ENCODE results near the gene CNBP. TPM values are rescaled to one million over a fixed set of nuclear protein-coding genes. Genes with fewer than 3 reads are reported as not detected.
A peak's percentile ranks its signal among the peaks of the same experiment; 100 is the strongest.

CNBP gene
- total and polyA plus RNA-seq, 2 of the 13 experiments (the other 11 are each of a cell fraction or from before 2014, with no cell fraction given): 282 to 354 TPM

DNA sequence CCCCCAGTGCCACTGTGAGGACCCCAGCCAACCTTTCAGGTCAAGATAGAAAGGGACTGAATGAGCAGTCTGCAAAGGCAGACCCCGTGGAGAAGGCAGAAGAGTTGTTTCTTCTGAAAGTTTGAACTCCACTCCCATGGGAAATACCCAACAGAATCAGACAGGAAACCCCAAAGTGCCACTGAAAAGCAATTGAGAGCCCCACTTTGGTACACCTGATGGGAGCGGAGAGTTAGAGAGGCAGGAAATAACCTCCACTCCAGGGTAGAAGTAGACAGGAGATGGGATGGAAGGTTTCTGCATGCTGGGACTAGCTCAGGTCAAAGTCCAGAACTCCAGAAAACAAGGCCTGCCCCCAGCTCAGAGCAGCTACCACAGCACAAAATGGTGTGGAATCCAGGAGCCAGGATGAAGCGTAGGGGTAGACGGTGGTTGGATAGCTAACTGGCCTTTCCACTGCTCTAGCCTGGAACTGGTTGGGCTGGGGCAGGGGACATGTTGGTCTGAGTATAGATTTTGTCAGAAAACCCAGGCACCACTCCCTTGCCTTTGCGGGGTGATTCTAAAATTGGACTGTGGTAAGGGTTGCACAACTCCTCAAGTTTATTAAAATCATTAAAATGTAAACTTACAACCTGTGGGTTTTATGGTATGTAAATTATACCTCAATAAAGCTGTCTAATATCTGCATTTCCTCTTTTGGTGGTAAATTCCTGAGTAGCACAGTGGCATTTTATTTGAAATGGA is 60.2 kb downstream of the CNBP start (continued):
- TF ChIP-seq SP5 (CRISPR knock-in tag; IDR thresholded peaks at IDR 0.05; ENCODE audit: borderline replicate concordance, low read depth): no peak; the same call in 1 of the 2 replicates
- TF ChIP-seq EHMT2 (IDR thresholded peaks at IDR 0.05; ENCODE audit: borderline replicate concordance, low read depth, low read length): no peak
- TF ChIP-seq TOPORS (CRISPR knock-in tag; IDR thresholded peaks at IDR 0.05): no peak
- TF ChIP-seq, protein P1, sequence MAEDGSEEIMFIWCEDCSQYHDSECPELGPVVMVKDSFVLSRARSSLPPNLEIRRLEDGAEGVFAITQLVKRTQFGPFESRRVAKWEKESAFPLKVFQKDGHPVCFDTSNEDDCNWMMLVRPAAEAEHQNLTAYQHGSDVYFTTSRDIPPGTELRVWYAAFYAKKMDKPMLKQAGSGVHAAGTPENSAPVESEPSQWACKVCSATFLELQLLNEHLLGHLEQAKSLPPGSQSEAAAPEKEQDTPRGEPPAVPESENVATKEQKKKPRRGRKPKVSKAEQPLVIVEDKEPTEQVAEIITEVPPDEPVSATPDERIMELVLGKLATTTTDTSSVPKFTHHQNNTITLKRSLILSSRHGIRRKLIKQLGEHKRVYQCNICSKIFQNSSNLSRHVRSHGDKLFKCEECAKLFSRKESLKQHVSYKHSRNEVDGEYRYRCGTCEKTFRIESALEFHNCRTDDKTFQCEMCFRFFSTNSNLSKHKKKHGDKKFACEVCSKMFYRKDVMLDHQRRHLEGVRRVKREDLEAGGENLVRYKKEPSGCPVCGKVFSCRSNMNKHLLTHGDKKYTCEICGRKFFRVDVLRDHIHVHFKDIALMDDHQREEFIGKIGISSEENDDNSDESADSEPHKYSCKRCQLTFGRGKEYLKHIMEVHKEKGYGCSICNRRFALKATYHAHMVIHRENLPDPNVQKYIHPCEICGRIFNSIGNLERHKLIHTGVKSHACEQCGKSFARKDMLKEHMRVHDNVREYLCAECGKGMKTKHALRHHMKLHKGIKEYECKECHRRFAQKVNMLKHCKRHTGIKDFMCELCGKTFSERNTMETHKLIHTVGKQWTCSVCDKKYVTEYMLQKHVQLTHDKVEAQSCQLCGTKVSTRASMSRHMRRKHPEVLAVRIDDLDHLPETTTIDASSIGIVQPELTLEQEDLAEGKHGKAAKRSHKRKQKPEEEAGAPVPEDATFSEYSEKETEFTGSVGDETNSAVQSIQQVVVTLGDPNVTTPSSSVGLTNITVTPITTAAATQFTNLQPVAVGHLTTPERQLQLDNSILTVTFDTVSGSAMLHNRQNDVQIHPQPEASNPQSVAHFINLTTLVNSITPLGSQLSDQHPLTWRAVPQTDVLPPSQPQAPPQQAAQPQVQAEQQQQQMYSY (CRISPR knock-in tag; IDR thresholded peaks at IDR 0.05): 0 out of 2 replicates have a peak, but pooled peaks have one; percentile 17
- TF ChIP-seq ELF3 (CRISPR knock-in tag; IDR thresholded peaks at IDR 0.05): peak; percentile 57; the same call in 1 of the 2 replicates
- TF ChIP-seq, protein P2, sequence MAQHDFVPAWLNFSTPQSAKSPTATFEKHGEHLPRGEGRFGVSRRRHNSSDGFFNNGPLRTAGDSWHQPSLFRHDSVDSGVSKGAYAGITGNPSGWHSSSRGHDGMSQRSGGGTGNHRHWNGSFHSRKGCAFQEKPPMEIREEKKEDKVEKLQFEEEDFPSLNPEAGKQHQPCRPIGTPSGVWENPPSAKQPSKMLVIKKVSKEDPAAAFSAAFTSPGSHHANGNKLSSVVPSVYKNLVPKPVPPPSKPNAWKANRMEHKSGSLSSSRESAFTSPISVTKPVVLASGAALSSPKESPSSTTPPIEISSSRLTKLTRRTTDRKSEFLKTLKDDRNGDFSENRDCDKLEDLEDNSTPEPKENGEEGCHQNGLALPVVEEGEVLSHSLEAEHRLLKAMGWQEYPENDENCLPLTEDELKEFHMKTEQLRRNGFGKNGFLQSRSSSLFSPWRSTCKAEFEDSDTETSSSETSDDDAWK (CRISPR knock-in tag; IDR thresholded peaks at IDR 0.05): no peak
- TF ChIP-seq, protein P3, sequence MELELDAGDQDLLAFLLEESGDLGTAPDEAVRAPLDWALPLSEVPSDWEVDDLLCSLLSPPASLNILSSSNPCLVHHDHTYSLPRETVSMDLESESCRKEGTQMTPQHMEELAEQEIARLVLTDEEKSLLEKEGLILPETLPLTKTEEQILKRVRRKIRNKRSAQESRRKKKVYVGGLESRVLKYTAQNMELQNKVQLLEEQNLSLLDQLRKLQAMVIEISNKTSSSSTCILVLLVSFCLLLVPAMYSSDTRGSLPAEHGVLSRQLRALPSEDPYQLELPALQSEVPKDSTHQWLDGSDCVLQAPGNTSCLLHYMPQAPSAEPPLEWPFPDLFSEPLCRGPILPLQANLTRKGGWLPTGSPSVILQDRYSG (CRISPR knock-in tag; IDR thresholded peaks at IDR 0.05): no peak
- TF ChIP-seq ZNF788 (CRISPR knock-in tag; IDR thresholded peaks at IDR 0.05; ENCODE audit: borderline replicate concordance): peak; percentile 68; the same call in 1 of the 2 replicates
- no peak for TF ChIP-seq MTF1 (CRISPR knock-in tag; IDR thresholded peaks at IDR 0.05)
- no peak for TF ChIP-seq POGZ (CRISPR knock-in tag; IDR thresholded peaks at IDR 0.05)
- no peak for TF ChIP-seq ZNF720 (CRISPR knock-in tag; IDR thresholded peaks at IDR 0.05)
- no peak for TF ChIP-seq CHCHD3 (CRISPR knock-in tag; IDR thresholded peaks at IDR 0.05)
- no peak for TF ChIP-seq KLF11 (CRISPR knock-in tag; IDR thresholded peaks at IDR 0.05)
- no peak for TF ChIP-seq NFATC3 (CRISPR knock-in tag; IDR thresholded peaks at IDR 0.05)
- no peak; the same call in 1 of the 2 replicates for TF ChIP-seq DMAP1 (CRISPR knock-in tag; IDR thresholded peaks at IDR 0.05)
- TF ChIP-seq NR3C1 (CRISPR knock-in tag; IDR thresholded peaks at IDR 0.05): no peak
- TF ChIP-seq, protein P4, sequence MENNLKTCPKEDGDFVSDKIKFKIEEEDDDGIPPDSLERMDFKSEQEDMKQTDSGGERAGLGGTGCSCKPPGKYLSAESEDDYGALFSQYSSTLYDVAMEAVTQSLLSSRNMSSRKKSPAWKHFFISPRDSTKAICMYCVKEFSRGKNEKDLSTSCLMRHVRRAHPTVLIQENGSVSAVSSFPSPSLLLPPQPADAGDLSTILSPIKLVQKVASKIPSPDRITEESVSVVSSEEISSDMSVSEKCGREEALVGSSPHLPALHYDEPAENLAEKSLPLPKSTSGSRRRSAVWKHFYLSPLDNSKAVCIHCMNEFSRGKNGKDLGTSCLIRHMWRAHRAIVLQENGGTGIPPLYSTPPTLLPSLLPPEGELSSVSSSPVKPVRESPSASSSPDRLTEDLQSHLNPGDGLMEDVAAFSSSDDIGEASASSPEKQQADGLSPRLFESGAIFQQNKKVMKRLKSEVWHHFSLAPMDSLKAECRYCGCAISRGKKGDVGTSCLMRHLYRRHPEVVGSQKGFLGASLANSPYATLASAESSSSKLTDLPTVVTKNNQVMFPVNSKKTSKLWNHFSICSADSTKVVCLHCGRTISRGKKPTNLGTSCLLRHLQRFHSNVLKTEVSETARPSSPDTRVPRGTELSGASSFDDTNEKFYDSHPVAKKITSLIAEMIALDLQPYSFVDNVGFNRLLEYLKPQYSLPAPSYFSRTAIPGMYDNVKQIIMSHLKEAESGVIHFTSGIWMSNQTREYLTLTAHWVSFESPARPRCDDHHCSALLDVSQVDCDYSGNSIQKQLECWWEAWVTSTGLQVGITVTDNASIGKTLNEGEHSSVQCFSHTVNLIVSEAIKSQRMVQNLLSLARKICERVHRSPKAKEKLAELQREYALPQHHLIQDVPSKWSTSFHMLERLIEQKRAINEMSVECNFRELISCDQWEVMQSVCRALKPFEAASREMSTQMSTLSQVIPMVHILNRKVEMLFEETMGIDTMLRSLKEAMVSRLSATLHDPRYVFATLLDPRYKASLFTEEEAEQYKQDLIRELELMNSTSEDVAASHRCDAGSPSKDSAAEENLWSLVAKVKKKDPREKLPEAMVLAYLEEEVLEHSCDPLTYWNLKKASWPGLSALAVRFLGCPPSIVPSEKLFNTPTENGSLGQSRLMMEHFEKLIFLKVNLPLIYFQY (CRISPR knock-in tag; IDR thresholded peaks at IDR 0.05; ENCODE audit: borderline replicate concordance): no peak
- TF ChIP-seq, protein P5, sequence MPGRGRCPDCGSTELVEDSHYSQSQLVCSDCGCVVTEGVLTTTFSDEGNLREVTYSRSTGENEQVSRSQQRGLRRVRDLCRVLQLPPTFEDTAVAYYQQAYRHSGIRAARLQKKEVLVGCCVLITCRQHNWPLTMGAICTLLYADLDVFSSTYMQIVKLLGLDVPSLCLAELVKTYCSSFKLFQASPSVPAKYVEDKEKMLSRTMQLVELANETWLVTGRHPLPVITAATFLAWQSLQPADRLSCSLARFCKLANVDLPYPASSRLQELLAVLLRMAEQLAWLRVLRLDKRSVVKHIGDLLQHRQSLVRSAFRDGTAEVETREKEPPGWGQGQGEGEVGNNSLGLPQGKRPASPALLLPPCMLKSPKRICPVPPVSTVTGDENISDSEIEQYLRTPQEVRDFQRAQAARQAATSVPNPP (CRISPR knock-in tag; IDR thresholded peaks at IDR 0.05): no peak
- TF ChIP-seq POLR2AphosphoS2 (IDR thresholded peaks at IDR 0.05; ENCODE audit: low read depth, low read length): no peak
- no peak for TF ChIP-seq TARDBP (CRISPR knock-in tag; IDR thresholded peaks at IDR 0.05)

Measured in HepG2 (cell line).